Measurements from ENCODE around the gene GAS7. TPM values are rescaled to one million over a fixed set of nuclear protein-coding genes. Genes with fewer than 3 reads are reported as not detected.
A peak's percentile ranks its signal among the peaks of the same experiment; 100 is the strongest.

GAS7 gene
- total RNA-seq, 1 donor from 2014 or later: 2.9 TPM

GRCh38 chr17:9951803-9952202 is 246.6 kb downstream of the GAS7 start:
- Histone ChIP-seq H2AFZ (replicated peaks) (no peak overlapping the region), H3K36me3 (no peaks in the 10 kb centered on the region), H3K9ac (no peak overlapping the region), H3K4me2 (no peak overlapping the region), H3F3A (ENCODE audit: low read depth) (no peaks in the 10 kb centered on the region), H3K4me3 (no peak overlapping the region), H4K20me1 (ENCODE audit: low read depth) (no peaks in the 10 kb centered on the region), H3K79me2 (ENCODE audit: low read depth) (no peaks in the 10 kb centered on the region), H3K27ac (no peak overlapping the region), H3K9me3 (ENCODE audit: low read depth) (no peaks in the 10 kb centered on the region), H3K27me3 (no peaks in the 10 kb centered on the region), H3K4me1 (peaks cover 8% of the 10 kb centered on the region)
- Mint-ChIP-seq H3K4me1 (peaks cover 11% of the 10 kb centered on the region), H3K27ac (no peak overlapping the region), H3K36me3 (no peaks in the 10 kb centered on the region), H3K27me3 (ENCODE audit: insufficient read depth, low read depth) (peaks cover 12% of the 10 kb centered on the region), H3K9me3 (no peaks in the 10 kb centered on the region), H3K4me3 (no peak overlapping the region)
- no peak for TF ChIP-seq EZH2phosphoT487 (IDR thresholded peaks at IDR 0.05)
- no peak for TF ChIP-seq EZH2 (IDR thresholded peaks at IDR 0.05)
- no peak for TF ChIP-seq CTCF (IDR thresholded peaks at IDR 0.05)
- no peak for DNase-seq (ENCODE audit: low spot score)

GRCh38 chr17:9948928-9949327 is 249.5 kb downstream of the GAS7 start:
- DNase-seq (ENCODE audit: low spot score): peak; percentile 17
- peak overlapping the region; percentile 42 for H3K27ac Mint-ChIP-seq
- H3K4me3 Mint-ChIP-seq: peak overlapping the region; percentile 35
- Histone ChIP-seq H3K36me3 (no peaks in the 10 kb centered on the region), H3K9me3 (ENCODE audit: low read depth) (no peaks in the 10 kb centered on the region), H2AFZ (replicated peaks) (peak overlapping the region; percentile 45), H3K4me2 (no peak overlapping the region), H3K9ac (no peak overlapping the region), H3K27ac (no peak overlapping the region), H3K79me2 (ENCODE audit: low read depth) (no peaks in the 10 kb centered on the region), H3F3A (ENCODE audit: low read depth) (no peaks in the 10 kb centered on the region), H3K4me1 (peaks cover 8% of the 10 kb centered on the region), H4K20me1 (ENCODE audit: low read depth) (no peaks in the 10 kb centered on the region), H3K27me3 (no peaks in the 10 kb centered on the region), H3K4me3 (no peak overlapping the region)
- H3K27me3 Mint-ChIP-seq (ENCODE audit: insufficient read depth, low read depth): peaks cover 7% of the 10 kb centered on the region
- no peaks in the 10 kb centered on the region for H3K9me3 Mint-ChIP-seq
- TF ChIP-seq EZH2phosphoT487 (IDR thresholded peaks at IDR 0.05): no peak
- TF ChIP-seq CTCF (IDR thresholded peaks at IDR 0.05): no peak
- H3K36me3 Mint-ChIP-seq: no peaks in the 10 kb centered on the region
- peaks cover 11% of the 10 kb centered on the region for H3K4me1 Mint-ChIP-seq

GRCh38 chr17:9944704-9945103 is 253.7 kb downstream of the GAS7 start:
- no peak for DNase-seq (ENCODE audit: low spot score)
- no peaks in the 10 kb centered on the region for H3K36me3 ChIP-seq
- TF ChIP-seq EZH2phosphoT487 (IDR thresholded peaks at IDR 0.05) (no peak), CTCF (IDR thresholded peaks at IDR 0.05) (no peak), EZH2 (IDR thresholded peaks at IDR 0.05) (no peak)
- no peaks in the 10 kb centered on the region for H4K20me1 ChIP-seq (ENCODE audit: low read depth)
- H3K4me1 ChIP-seq: peaks cover 8% of the 10 kb centered on the region
- H3K4me2 ChIP-seq: no peak overlapping the region
- H3K27ac ChIP-seq: no peak overlapping the region
- no peaks in the 10 kb centered on the region for H3K27me3 ChIP-seq
- H3K9ac ChIP-seq: no peak overlapping the region
- Mint-ChIP-seq H3K4me3 (no peak overlapping the region), H3K36me3 (peaks cover 4% of the 10 kb centered on the region), H3K27ac (no peak overlapping the region), H3K4me1 (peaks cover 9% of the 10 kb centered on the region), H3K9me3 (no peaks in the 10 kb centered on the region), H3K27me3 (ENCODE audit: insufficient read depth, low read depth) (peaks cover 2% of the 10 kb centered on the region)
- H3K4me3 ChIP-seq: no peak overlapping the region
- no peaks in the 10 kb centered on the region for H3F3A ChIP-seq (ENCODE audit: low read depth)
- no peaks in the 10 kb centered on the region for H3K79me2 ChIP-seq (ENCODE audit: low read depth)
- H3K9me3 ChIP-seq (ENCODE audit: low read depth): no peaks in the 10 kb centered on the region
- H2AFZ ChIP-seq (replicated peaks): no peak overlapping the region
